ENCODE data around the gene SMC5.
"Not testable (repeated sequence)": the region's sequence is repeated elsewhere in the genome, so short reads cannot be mapped to it uniquely, and the experiment has no call there.

SMC5 gene

GRCh38 chr9:70278305-70278704 lies 19.5 kb downstream of the SMC5 start:
- DNase-seq = no peak

DNA sequence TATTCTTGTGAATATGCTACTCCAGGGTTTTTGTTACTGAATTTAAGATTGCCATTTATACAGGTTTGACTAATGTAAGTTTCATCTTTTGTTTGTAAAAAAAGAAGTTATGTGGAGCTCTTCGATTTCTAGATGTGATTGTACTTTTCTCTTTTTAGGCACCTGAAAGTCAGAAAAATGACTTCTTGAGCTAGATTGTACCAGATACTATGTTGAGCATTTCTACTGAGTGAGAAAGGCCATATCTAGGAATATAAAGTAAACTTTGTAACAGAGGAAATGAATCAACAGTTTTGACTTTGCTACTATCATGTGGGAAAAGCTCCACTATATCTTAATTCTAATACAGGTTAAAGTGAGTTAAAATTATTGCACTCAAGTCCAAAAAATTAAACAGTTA lies 25.1 kb downstream of the SMC5 start:
- no peak for DNase-seq

GRCh38 chr9:70285246-70285645 lies 26.5 kb downstream of the SMC5 start:
- DNase-seq = no peak

DNA sequence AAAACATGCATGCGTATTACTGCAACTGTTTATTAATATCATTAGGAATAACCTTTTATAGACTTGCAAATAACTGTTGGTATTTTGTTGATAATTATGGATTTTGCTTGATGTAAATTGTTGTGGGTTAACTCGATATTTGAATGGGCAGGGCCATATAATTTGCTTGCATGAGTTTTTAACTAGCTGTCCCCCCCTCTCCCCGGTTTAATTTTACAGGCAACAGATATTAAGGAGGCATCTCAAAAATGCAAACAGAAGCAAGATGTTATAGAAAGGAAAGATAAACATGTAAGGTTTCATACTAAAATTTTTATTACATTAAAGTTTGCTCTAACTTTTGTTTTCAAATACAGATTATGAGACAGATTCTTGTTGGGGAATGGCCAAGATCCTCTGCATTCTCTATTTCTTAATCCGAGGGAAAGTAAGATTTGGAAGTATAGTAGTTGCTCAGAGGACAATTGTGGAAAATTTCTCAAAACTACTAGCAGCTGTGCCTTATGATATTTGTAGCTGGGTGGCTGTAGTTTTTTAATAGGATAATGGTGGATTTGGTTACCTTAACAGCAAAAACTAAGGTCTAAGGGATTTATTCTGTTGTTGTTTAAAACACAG lies 27.3 kb downstream of the SMC5 start:
- DNase-seq = no peak

DNA sequence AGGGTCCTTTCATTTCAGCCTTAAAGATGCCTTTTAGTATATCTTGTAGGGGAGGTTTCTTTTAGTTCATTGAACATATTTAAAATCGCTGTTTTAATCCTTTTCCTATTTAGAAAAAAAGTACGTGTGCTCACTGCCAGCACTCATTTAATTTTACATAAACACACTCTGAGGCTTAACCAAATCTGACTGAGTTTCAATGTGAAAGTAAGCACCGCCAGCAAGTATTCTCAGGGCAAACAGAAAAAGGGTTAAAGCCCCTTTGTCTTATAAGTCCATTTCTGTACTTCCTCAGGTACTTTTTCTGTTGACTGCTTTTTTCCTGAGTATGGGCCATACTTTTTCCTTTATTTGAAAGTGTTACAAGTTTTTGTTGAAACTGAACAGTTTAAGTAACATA lies 31.8 kb downstream of the SMC5 start:
- no peak for DNase-seq

DNA sequence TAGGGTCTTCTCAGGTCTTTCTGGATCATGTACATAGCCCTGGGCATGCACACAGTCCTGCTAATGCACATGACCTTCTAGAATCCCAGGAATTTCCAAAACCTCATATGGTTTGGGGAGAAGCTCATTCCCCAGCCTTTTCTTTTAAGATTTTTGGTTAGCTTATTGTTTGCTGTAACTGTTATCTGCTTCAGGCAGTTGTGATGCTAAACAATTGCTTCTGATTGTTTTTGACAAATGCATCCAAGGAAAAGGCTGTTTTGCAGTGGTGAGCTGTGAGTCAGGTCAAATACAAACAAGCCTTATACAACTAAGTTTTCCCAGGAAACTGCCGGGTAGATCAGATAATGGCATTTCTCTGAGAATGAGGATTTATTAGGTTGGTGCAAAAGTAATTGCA lies 32.7 kb downstream of the SMC5 start:
- DNase-seq = no peak

DNA sequence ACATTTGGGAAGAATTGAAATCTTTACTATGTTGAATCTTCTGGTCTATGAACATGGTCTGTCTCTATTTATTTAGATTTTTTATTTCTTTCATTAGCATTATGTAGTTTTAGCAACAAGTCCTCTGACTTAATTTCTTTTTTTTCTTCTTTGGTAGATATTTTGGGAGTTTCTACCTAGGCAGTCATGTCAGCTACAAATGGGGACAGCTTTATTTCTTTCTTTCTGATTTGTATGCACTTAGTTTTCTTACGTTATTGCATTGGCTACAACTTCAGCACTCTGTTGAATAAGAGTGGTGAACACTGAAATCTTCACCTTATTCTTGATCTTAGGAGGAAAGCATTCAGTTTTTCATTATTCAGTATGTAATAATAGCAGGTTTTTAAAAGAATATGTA lies 33.5 kb downstream of the SMC5 start:
- DNase-seq = no peak

- DNase-seq = no peak
Observed at GRCh38 chr9:70293214-70293613, 34.4 kb downstream of the SMC5 start.

- DNase-seq = no peak
Observed at GRCh38 chr9:70297141-70297540, 38.4 kb downstream of the SMC5 start.

DNA sequence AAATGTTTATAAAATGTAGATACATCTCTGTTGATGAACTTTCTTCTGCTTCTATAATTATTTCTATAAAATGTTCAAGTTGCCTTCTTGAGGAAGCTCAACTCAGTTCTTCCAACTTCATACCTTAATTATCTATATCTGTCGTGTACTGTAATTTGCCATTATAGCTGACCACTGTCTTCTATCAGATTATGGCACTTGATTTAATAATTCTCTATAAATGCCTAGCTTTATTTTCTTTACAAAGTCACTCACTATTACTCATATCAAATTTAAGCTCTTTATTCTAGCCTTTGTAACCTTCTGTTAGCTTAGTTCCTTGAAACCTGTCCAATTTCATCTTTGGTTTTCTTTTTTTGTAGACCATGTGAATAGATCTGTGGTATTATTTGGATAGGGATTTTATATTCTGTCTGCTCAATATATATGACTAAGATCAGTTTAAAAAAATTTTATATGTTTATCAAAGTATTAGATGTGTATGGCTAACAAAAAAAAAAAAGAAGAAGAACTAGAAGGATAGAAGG lies 39.5 kb downstream of the SMC5 start:
- no peak for DNase-seq

GRCh38 chr9:70303268-70303667 lies 44.5 kb downstream of the SMC5 start:
- no peak for DNase-seq

DNA sequence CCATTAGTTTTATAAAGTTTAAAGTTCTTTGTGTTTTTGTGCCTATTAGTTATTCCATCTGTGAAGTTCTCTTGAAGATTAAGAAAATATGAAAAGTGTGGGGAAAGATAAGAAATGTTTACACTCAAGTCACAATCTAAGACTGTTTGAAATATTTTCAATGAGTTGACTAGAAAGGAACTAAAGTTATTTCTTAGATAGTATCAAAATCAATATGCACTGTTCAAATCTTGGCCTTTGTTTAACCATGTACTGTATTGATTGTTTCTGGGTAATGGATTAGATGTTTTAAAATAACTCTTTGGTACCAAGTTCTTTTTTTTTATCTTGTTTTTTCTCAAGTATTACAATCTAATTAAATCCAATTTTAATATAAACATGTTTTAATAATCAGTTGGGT lies 46.0 kb downstream of the SMC5 start:
- DNase-seq = no peak

- DNase-seq = no peak
Observed at GRCh38 chr9:70315389-70315788, 56.6 kb downstream of the SMC5 start.

GRCh38 chr9:70318002-70318401 lies 59.2 kb downstream of the SMC5 start:
- DNase-seq = no peak

GRCh38 chr9:70322096-70322495 lies 63.3 kb downstream of the SMC5 start:
- no peak for DNase-seq

DNA sequence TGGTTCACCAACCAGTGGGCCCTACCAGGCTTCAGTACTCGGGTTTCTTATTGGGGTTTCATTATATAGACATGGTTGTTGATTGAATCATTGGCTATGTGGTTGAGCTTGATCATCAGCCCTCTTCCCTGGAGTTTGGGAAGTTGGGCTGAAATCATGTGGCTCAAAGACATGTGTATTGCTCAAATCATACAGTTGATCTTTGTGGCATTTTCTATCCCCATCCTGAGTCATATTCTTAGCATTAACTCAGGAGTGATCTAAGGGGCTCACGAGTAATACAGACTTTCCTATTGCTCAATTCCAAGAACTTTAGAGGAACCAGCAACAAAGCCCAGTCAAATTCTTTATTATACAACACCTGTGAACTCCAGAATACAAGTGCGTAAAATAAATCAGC lies 66.2 kb downstream of the SMC5 start:
- no peak for DNase-seq

GRCh38 chr9:70328625-70329024 lies 69.8 kb downstream of the SMC5 start:
- DNase-seq = not testable (repeated sequence)

- no peak for DNase-seq
Observed at GRCh38 chr9:70340572-70340971, 81.8 kb downstream of the SMC5 start.

- no peak for DNase-seq
Observed at GRCh38 chr9:70347046-70347445, 88.3 kb downstream of the SMC5 start.

DNA sequence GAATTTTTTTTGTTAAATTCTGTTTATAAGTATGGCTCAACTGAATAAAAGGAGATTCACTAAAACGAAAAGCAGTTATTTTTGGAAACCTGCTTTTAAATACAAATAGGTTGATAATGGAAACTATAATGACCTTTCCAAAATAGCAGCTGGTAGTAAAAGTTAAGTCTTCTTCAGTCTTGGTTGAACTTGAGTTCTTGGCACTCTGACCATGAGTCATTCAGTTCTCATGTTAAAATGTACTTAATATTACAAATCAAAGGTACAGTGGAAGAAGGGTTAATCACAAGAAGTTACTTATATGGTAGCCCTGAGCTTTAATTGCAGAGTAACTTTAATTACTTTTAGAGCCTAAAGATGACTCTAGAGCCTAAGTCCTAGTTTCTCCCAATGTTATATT lies 93.6 kb downstream of the SMC5 start:
- DNase-seq = no peak

- DNase-seq = no peak
Observed at GRCh38 chr9:70352802-70353201, 94.0 kb downstream of the SMC5 start.

GRCh38 chr9:70355801-70356200 lies 97.0 kb downstream of the SMC5 start:
- no peak for DNase-seq

GRCh38 chr9:70362952-70363351 lies 104.2 kb downstream of the SMC5 start:
- DNase-seq = no peak

- DNase-seq = no peak
Observed at GRCh38 chr9:70363760-70364159, 105.0 kb downstream of the SMC5 start.

- DNase-seq = no peak
Observed at GRCh38 chr9:70367305-70367930, 108.6 kb downstream of the SMC5 start.
